Uterus (tissue), 4 donors: Measurements from ENCODE around the gene CORO1C. TPM values are rescaled to one million over a fixed set of nuclear protein-coding genes. Genes with fewer than 3 reads are reported as not detected.

ENCODE experiments used
- DNase-seq, 2 donors: peaks; one replicate each; pipeline ENCODE4 v3.0.0-alpha.2; 2019 to 2020
- H3K27ac ChIP-seq, 2 donors: fragments of 200-600 bp; sonication (generic); 1 replicate in 1 of 2; 2 replicates in 1 of 2; pipeline ENCODE4 v1.5.1; 2016 to 2018
- H3K27me3 ChIP-seq, 2 donors: fragments of 200-600 bp; sonication (generic); one replicate each; pipeline ENCODE4 v1.5.1; 2018 to 2019; ENCODE audit warnings: control low read depth in 1 of 2
- H3K36me3 ChIP-seq, 2 donors: fragments of 200-600 bp; sonication (generic); one replicate each; pipeline ENCODE4 v1.5.1; 2019; ENCODE audit warnings: control low read depth in 1 of 2
- H3K4me1 ChIP-seq, 2 donors: fragments of 200-600 bp; sonication (generic); one replicate each; pipeline ENCODE4 v1.5.1; 2018 to 2019; ENCODE audit warnings: control low read depth in 1 of 2
- H3K4me3 ChIP-seq, 2 donors: fragments of 200-600 bp; sonication (generic); 1 replicate in 1 of 2; 2 replicates in 1 of 2; pipeline ENCODE4 v1.5.1; 2018 to 2019; ENCODE audit warnings: mild to moderate bottlenecking in 1 of 2
- H3K9me3 ChIP-seq, 2 donors: fragments of 200-600 bp; sonication (generic); one replicate each; pipeline ENCODE4 v1.5.1; 2019; ENCODE audit warnings: control low read depth in 1 of 2
- CTCF ChIP-seq, 4 experiments: fragments of 200-600 bp in 2 of 4; fragments of 450-650 bp in 2 of 4; sonication (generic) in 2 of 4; IDR thresholded peaks; one replicate each; pipeline ENCODE4 v1.5.1; 2016 to 2019; ENCODE audit warnings: antibody characterized with exemption in 4 of 4, mild to moderate bottlenecking in 2 of 4, moderate library complexity in 1 of 4
- POLR2A ChIP-seq, 2 donors: fragments of 450-650 bp; IDR thresholded peaks; one replicate each; pipeline ENCODE4 v1.6.1; 2016; ENCODE audit warnings: antibody characterized with exemption in 2 of 2, mild to moderate bottlenecking in 1 of 2, moderate library complexity in 1 of 2
- intact Hi-C: fragments of 100-400 bp; cut with DNase I; formaldehyde crosslinking; loops from one replicate; pipeline ENCODE4 v1.15.1; 2023; ENCODE audit warnings: low total_unique reads
- total RNA-seq, 4 donors: library from RNA; depleted of rRNA in 3 of 4; stranded (reverse); fragments of >200 nt in 3 of 4; gene quantifications; one replicate each; pipeline versions ENCODE4 v1.1.0 to v1.2.4, GENCODE V29; 2014 to 2023
- donor health status: DM: yes; HTN: yes; CAD: no.

The CORO1C gene
- total RNA-seq, 4 donors from 2014 or later = 129 to 357 (median 235) TPM

- DNase-seq = no peak
- Histone ChIP-seq H3K4me1 (peaks cover 0 to 4% of the 10 kb centered on the region in 2 donors), H3K4me3 (no peak overlapping the region), H3K36me3 (no peaks in the 10 kb centered on the region), H3K27ac (no peak overlapping the region), H3K27me3 (no peaks in the 10 kb centered on the region), H3K9me3 (no peaks in the 10 kb centered on the region)
- intact Hi-C loops = no loop called here
- no peak for TF ChIP-seq CTCF (IDR thresholded peaks at IDR 0.05)
- no peak for TF ChIP-seq POLR2A (IDR thresholded peaks at IDR 0.05)
Observed at GRCh38 chr12:108605690-108606406, 125.5 kb downstream of the CORO1C start.

DNA sequence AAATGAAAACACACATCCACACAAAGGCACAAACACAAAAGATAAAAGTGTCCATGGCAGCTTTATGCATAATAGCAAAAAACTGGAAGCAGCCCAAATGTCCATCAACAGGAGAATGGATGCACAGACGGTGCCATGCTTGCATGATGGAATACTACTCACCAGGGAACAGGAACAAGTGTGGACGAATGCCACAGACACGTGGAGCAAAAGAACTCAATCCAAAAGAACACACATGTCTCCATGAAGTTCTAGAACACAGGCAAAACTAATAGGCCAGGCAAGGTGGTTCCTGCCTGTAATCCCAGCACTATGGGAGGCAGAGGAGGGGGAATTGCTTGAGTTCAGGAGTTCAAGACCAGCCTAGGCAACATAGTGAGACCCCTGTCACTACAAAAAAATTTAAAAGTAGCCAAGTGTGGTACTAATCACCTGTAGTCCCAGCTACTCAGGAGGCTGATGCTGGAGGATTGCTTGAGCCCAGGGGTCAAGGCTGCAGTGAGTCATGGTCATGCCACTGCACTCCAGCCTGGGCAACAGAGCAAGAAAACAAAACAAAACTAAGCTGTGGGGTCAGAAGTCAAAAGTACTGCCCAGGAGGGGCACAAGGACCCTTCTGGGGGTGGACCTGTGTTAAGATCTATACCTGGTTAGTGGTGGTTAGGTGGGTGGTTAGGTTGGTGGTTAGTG, 126.2 kb downstream of the CORO1C start:
- H3K4me3 ChIP-seq = no peak overlapping the region
- TF ChIP-seq POLR2A (IDR thresholded peaks at IDR 0.05) = no peak
- TF ChIP-seq CTCF (IDR thresholded peaks at IDR 0.05) = no peak
- H3K27me3 ChIP-seq = no peaks in the 10 kb centered on the region
- H3K9me3 ChIP-seq = no peaks in the 10 kb centered on the region
- intact Hi-C loops = no loop called here
- DNase-seq = no peak
- peaks cover 0 to 4% of the 10 kb centered on the region in 2 donors for H3K4me1 ChIP-seq
- no peak overlapping the region for H3K27ac ChIP-seq
- no peaks in the 10 kb centered on the region for H3K36me3 ChIP-seq

DNA sequence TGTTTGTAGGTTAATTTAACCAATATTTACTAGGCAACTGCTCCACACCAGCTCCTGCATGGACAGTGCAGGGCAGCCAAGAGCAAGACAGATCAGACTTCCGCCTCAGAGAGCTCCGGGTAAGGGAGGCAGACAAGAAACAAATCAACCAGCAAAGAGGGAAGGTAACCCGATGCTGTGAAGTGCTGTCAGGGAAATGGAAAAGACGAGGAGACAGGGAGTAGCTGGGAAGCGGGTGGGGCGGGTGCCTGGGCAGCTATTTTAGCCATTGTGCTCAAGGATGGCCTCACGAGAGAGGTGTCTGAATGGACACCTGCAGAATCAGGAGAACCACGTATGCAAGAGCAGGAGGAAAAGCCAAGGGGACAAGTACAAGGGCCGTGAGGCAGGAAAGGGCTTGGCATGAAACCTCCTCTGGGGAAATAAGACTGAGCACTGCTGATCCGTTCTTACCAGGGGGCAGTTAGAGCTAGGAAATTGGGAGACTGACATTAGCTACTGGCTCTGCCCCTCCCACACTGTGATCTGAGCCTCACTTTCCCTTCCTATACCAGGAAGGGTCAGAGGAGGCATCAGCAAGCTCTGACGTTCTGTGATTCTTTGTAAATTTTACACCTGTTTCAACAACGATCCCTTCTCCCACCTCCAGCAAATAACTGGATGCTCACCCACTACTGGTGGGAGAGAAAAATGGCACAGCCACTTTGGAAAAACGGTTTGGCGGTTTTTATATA, 126.9 kb downstream of the CORO1C start:
- no peaks in the 10 kb centered on the region for H3K9me3 ChIP-seq
- intact Hi-C loops = no loop called here
- no peaks in the 10 kb centered on the region for H3K36me3 ChIP-seq
- no peak for TF ChIP-seq CTCF (IDR thresholded peaks at IDR 0.05)
- TF ChIP-seq POLR2A (IDR thresholded peaks at IDR 0.05) = no peak
- no peaks in the 10 kb centered on the region for H3K27me3 ChIP-seq
- H3K27ac ChIP-seq = no peak overlapping the region
- H3K4me3 ChIP-seq = no peak overlapping the region
- DNase-seq = no peak
- H3K4me1 ChIP-seq = peaks cover 0 to 1% of the 10 kb centered on the region in 2 donors

GRCh38 chr12:108603743-108604142, 127.6 kb downstream of the CORO1C start:
- no peaks in the 10 kb centered on the region for H3K4me1 ChIP-seq
- no peaks in the 10 kb centered on the region for H3K27me3 ChIP-seq
- no peaks in the 10 kb centered on the region for H3K36me3 ChIP-seq
- TF ChIP-seq CTCF (IDR thresholded peaks at IDR 0.05) = no peak
- intact Hi-C loops = no loop called here
- no peak overlapping the region for H3K27ac ChIP-seq
- H3K9me3 ChIP-seq = no peaks in the 10 kb centered on the region
- H3K4me3 ChIP-seq = no peak overlapping the region
- no peak for DNase-seq
